GM13976 (cell line): ENCODE results near the gene TFEB.

Experiments used
- DNase-seq: peaks from one replicate; pipeline ENCODE4 v3.0.0; 2012; ENCODE audit warnings: low spot score
- CTCF ChIP-seq: IDR thresholded peaks from 2 replicates; pipeline ENCODE4 v1.5.1; 2012; ENCODE audit warnings: borderline replicate concordance, mild to moderate bottlenecking; ENCODE audit not compliant: insufficient read depth; ENCODE audit errors: extremely low read depth, missing control alignments, control extremely low read depth
- in situ Hi-C: fragments of 300-500 bp; cut with MboI; formaldehyde crosslinking; loops from one replicate; pipeline ENCODE4 v1.12.0; 2022; ENCODE audit warnings: low sequenced_read_pairs, mixed read lengths, inconsistent platforms; ENCODE audit not compliant: unreplicated experiment

The TFEB gene

GRCh38 chr6:41680182-41680965 is 55.0 kb downstream of the TFEB start:
- in situ Hi-C loops: no loop called here
- no peak for DNase-seq
- no peak for TF ChIP-seq CTCF

- no peak for DNase-seq
- in situ Hi-C loops: no loop called here
- TF ChIP-seq CTCF: no peak
Measured at GRCh38 chr6:41679696-41680095, 55.7 kb downstream of the TFEB start.

GRCh38 chr6:41678511-41679084 is 56.8 kb downstream of the TFEB start:
- no peak for DNase-seq
- in situ Hi-C loops: no loop called here
- no peak for TF ChIP-seq CTCF

- no peak for DNase-seq
- TF ChIP-seq CTCF: no peak
- in situ Hi-C loops: no loop called here
Measured at GRCh38 chr6:41677124-41677921, 58.1 kb downstream of the TFEB start.

GRCh38 chr6:41676431-41676830 is 59.0 kb downstream of the TFEB start:
- no peak for DNase-seq
- TF ChIP-seq CTCF: no peak
- in situ Hi-C loops: no loop called here

- TF ChIP-seq CTCF: no peak
- DNase-seq: no peak
- in situ Hi-C loops: no loop called here
Measured at GRCh38 chr6:41675992-41676391, 59.4 kb downstream of the TFEB start.
